GM21786 (cell line): ENCODE results near the gene KLHL3.
"Not testable (repeated sequence)": the region's sequence is repeated elsewhere in the genome, so short reads cannot be mapped to it uniquely, and the experiment has no call there.

Source experiments
- ATAC-seq: cut with Tn5 transposase; IDR thresholded peaks from one replicate; pipeline ENCODE4 v1.9.1; 2021; ENCODE audit not compliant: unreplicated experiment

The KLHL3 gene, protein sequence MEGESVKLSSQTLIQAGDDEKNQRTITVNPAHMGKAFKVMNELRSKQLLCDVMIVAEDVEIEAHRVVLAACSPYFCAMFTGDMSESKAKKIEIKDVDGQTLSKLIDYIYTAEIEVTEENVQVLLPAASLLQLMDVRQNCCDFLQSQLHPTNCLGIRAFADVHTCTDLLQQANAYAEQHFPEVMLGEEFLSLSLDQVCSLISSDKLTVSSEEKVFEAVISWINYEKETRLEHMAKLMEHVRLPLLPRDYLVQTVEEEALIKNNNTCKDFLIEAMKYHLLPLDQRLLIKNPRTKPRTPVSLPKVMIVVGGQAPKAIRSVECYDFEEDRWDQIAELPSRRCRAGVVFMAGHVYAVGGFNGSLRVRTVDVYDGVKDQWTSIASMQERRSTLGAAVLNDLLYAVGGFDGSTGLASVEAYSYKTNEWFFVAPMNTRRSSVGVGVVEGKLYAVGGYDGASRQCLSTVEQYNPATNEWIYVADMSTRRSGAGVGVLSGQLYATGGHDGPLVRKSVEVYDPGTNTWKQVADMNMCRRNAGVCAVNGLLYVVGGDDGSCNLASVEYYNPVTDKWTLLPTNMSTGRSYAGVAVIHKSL

DNA sequence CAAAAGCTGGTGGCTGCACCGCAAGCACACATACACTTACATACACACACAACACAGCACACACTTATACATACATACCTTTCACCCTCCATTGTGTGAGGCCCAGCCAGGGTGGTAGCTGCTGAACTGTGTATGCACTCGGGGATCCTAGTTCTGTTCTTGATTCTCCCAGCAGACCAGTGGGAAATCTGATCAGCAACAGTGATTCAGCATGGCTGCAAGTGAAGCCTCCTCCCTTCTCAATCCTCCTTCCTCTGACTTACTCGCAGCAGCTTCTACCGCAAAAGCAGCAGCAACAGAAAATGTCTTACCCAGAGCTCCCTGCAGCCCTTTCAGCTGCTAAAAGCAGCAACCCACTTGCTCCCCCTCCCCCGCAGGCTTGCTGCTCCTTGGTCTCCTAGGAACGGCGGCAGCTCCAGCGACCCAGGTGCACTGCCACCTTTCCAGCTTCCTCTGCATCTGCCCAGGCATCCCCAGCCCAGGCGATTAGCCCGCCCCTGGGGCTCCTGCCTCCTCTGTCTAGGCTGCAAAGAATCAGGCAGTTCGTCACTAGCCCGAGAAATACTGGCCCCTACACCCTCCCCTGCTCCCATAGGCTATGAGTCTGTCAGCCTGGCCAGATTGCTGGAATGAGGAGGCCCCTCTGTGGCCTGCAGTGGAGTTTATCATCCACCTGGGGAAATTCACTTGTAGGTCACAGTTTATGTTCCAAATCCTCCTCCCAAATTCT lies at the start of gene KLHL3:
Gene KLHL3 (minus strand): TSS at position 535 of the 730 bp plus-strand sequence. CDS start 443 bp downstream, at position 92.
- peak; percentile 60 for ATAC-seq

GRCh38 chr5:137782984-137783536 lies 47.2 kb upstream of the KLHL3 start:
- ATAC-seq: no peak

- no peak for ATAC-seq
These were observed 46.2 kb upstream of the KLHL3 start for GRCh38 chr5:137782055-137782454.

DNA sequence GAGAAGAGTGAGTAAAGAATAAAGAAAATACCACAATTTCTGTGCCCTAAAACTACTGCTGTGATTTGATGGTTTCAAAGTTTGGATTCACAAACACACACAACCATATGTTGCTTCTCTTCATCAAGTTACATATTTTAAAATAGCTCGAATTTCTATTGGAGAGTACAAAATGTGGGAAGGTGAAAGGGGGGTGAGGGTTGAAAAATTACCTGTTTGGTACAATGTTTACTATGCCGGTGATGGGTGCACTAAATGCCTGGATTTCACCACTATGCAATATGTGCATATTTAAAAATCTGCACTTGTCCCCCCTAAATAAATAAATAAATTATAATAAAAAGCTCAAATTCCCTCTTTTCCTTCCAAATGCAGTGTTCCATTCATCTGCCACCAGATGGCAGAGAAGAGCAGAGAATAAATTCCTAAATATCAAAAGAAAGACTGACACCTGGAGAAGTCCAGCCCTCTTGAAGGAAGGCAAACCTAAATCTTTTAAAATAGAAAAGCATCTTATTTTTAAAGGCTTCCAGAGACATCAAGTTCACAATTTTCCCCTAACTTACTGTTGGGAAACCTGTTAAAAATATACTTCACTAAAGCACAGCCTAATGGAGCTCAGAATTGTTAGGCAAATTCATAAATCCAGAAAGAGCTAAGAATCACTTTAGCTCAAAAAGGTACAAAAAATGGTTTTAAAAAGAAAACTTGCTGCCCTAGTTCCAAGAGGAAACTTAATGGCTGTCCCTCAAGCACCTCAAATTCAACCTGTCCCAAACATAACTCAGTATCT lies 43.1 kb upstream of the KLHL3 start:
- ATAC-seq: no peak

DNA sequence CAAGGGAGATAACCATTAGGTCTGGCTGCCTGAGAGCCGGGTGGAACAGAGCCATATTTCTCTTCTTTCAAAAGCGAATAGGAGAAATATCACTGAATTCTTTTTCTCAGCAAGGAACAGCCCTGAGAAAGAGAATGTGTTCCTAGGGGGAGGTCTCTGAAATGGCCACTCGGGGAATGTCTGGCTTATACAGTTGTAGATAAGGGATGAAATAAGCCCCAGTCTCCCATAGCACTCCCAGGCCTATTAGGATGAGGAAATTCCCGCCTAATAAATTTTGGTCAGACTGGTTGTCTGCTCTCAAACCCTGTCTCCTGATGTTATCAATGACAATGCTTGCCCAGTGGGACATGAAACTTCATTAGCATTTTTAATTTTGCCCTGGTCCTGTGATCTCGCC lies 32.0 kb upstream of the KLHL3 start:
- ATAC-seq: not testable (repeated sequence)

- no peak for ATAC-seq
These were observed 25.7 kb upstream of the KLHL3 start for GRCh38 chr5:137761566-137761965.

DNA sequence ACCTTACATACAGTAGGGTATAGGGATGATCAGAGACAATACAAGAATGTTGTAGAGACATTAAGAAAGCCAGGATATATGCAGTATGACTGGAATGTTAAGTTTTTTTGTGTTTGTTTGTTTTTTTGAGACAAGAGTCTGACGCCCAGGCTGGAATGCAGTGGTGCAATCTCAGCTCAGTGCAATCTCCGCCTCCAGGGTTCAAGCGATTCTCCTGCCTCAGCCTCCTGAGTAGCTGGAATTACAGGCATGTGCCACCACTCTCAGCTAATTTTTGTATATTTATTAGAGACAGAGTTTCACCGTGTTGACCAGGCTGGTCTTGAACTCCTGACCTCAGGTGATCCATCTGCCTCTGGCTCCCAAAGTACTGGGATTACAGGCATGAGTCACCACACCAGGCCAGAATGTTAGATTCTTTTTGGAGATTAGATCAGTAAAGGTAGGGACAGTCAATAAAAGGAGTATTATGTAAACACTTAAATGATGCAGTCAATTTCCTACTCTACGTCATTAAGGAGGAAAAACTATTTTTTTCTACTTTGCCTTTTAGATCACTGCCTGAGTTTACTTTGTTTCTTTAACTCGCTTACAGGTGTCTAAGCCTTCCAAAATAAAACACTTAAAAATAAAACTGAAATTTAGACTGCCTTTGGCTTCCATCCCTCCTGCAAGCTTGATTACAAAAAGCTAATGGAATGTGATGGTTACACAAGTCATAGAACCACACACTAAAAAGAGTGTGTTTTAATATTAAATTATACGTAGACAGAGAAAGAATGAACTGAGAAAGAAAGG lies 25.0 kb upstream of the KLHL3 start:
- no peak for ATAC-seq

DNA sequence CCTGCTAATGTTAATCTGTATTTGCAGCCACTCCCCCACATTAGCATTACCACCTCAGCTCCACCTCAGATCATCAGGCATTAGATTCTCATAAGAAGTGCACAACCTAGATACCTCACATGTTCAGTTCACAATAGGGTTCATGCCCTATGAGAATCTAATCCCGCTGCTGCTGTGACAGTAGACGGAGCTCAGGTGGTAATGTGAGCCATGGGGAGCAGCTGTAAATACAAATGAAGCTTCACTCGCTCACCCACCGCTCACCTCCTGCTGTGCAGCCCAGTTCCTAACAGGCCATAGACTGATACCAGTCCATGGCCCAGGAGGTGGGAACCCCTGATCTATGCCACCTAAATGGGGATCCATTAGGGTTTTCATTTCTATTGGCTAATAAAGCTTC lies 24.4 kb upstream of the KLHL3 start:
- ATAC-seq: no peak

- ATAC-seq: peak; percentile 31
These were observed 22.9 kb upstream of the KLHL3 start for GRCh38 chr5:137758715-137759306.

GRCh38 chr5:137758121-137758520 lies 22.2 kb upstream of the KLHL3 start:
- ATAC-seq: no peak

- no peak for ATAC-seq
These were observed 21.7 kb upstream of the KLHL3 start for GRCh38 chr5:137757634-137758033.

DNA sequence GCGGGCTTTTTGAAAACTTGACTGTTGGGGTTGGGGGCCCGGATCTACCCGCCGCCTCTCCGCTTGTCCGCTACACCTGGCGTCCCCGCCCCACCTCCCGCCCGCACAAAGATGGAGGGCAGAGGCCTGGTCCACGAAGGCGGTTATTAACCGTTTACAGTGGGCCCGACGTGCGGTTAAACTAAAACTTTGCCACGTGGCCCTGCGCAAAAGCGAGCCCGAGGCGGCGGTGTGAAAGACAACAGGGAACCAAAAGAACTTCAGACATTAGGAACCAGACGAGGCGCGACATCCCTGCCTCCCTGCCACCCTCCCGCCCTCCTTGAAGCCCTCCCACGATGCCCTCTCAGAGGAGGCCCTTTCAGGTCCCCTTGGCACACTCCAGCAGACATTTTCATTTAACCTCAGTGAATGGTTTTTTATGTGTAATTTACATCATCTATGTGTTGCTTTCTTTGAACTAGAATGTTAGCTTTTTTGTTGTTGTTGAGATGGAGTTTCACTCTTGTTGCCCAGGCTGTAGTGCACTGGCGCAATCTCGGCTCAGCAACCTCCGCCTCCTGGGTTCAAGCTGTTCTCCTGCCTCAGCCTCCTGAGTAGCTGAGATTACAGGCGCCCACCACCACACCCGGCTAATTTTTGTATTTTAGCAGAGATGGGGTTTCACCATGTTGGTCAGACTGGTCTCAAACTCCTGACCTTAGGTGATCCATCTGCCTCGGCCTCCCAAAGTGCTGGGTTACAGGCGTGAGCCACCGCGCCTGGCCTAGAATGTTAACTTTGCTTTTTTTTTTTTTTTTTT lies 19.3 kb upstream of the KLHL3 start:
- peak; percentile 14 for ATAC-seq

- peak; percentile 77 for ATAC-seq
These were observed 18.5 kb upstream of the KLHL3 start, which contains the start of gene HNRNPA0 for GRCh38 chr5:137754188-137754960. TSS of gene HNRNPA0 (minus strand) at chr5:137754363. CDS start at chr5:137754066, 297 bp downstream.

DNA sequence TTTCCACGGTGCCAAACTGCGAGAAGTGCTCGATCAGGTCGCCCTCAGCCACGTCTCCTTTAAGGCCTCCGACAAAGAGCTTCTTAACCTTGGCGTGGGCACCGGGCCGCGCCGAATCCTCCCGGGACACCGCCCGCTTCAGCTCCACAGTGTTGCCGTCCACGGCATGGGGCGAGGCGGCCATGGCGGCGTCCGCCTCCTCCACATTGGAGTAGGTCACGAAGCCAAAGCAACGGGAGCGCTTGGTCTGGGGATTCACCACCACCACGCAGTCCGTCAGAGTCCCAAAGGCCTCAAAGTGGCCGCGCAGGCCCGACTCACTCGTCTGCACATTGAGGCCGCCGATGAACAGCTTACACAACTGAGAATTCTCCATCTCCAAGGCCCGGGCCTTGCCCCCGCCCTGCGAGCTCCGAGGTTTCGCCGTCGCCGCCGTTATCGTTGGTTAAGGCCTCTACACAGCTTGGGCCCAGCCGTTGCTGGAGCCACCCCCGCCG lies 17.9 kb upstream of the KLHL3 start:
- peak; percentile 8 for ATAC-seq

- no peak for ATAC-seq
These were observed 17.2 kb upstream of the KLHL3 start for GRCh38 chr5:137752905-137753690.

GRCh38 chr5:137751869-137752491 lies 16.1 kb upstream of the KLHL3 start:
- ATAC-seq: no peak
